Posterior cingulate gyrus (tissue), 11 donors: ENCODE results near the gene TLCD3A.
"Not testable (repeated sequence)": the region's sequence is repeated elsewhere in the genome, so short reads cannot be mapped to it uniquely, and the experiment has no call there.

Experiments used
- DNase-seq, 10 donors: peaks; one replicate each; pipeline versions ENCODE4 v3.0.0 to v3.0.0-alpha.2; 2020 to 2021; ENCODE audit warnings: mixed read lengths in 3 of 10
- intact Hi-C: fragments of 100-400 bp; cut with DNase I; formaldehyde crosslinking; loops from one replicate; pipeline ENCODE4 v1.15.1; 2023

Gene TLCD3A

GRCh38 chr17:746783-747629, 14.6 kb downstream of the TLCD3A start:
- DNase-seq, result peak in 1 of 10 donors; percentile 63
- intact Hi-C loops, result no loop called here

DNA sequence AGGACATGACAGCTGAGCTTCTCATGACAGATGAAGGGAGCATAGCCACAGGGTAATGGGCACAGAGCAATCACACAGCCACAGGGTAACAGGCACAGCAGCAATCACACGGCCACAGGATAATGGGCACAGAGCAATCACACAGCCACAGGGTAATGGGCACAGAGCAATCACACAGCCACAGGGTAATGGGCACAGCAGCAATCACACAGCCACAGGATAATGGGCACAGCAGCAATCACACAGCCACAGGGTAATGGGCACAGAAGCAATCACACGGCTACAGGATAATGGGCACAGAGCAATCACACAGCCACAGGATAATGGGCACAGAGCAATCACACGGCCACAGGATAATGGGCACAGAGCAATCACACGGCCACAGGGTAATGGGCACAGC, 16.2 kb downstream of the TLCD3A start:
- DNase-seq, result peak in 1 of 10 donors; percentile 38
- intact Hi-C loops, result not testable (repeated sequence)

DNA sequence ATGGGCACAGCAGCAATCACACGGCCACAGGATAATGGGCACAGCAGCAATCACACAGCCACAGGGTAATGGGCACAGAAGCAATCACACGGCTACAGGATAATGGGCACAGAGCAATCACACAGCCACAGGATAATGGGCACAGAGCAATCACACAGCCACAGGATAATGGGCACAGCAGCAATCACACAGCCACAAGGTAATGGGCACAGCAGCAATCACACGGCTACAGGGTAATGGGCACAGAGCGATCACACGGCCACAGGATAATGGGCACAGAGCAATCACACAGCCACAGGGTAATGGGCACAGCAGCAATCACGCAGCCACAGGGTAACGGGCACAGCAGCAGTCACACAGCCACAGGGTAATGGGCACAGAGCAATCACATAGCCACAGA, 17.0 kb downstream of the TLCD3A start:
- DNase-seq, result peak in 1 of 10 donors; percentile 22
- intact Hi-C loops, result not testable (repeated sequence)

DNA sequence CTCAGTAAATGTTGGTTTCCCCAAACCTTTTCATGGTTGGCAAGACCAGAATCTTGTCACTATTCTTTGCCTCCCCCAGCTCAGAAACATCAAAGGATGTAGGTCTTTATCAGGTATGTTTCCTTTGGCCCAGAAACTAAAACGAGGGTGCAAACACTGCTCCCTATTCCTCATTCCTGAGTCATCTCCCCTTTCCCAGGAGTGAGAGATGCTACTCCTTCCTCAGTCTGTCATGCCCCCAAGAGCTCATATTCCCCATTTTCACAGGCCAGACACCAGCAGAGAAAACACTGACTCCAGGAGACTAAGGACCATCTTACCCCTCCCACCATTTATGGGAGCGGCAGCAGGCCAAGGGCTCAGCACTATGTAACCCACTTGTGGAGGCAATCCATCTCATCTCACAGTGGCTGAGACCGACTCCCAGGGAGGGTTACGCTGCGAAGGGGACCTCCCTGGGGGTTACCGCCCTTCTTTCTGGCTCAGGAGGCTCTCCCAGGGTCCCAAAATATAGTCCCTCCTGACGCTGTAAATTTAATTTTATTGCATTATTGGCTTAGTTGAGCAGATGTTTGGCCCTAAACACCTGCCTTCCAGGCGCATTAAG, 18.1 kb downstream of the TLCD3A start:
- peak in 1 of 10 donors; percentile 4 for DNase-seq
- intact Hi-C loops, result no loop called here

- DNase-seq, result peak in 1 of 10 donors; percentile 72
- intact Hi-C loops, result no loop called here
These were observed 19.0 kb downstream of the TLCD3A start for GRCh38 chr17:751269-752001.

- peak; percentile 86 to 99 (median 90) for DNase-seq
- intact Hi-C loops, result no loop called here
These were observed 19.7 kb downstream of the TLCD3A start, which contains the start of gene GEMIN4 for GRCh38 chr17:752002-752619. TSS of gene GEMIN4 (minus strand) at chr17:752264. CDS start at chr17:752142, 122 bp downstream.

DNA sequence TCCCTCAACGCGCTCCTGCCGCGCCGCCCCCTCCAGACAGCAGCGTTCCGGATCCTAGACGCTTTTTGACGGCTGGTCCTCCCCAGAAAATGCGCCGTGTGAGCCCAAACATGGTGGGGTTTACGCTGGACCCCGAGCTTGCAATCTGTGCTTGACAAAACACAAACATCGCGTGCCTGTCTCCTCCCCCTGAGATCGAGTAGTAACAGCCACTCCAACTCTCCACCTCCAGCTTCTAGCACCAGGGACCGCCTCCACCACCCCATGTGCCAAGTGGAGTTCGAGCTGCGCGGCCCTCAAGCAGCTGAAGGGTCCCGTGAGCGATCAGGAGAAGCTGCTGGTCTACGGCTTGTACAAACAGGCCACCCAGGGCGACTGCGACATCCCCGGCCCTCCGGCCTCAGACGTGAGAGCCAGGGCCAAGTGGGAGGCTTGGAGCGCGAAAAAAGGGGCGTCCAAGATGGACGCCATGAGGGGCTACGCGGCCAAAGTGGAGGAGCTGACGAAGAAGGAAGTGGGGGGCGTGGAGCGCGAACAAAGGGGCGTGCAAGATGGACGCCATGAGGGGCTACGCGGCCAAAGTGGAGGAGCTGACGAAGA, 20.3 kb downstream of the TLCD3A start:
- peak in 6 of 10 donors; percentile 13 to 91 (median 38) for DNase-seq
- intact Hi-C loops, result no loop called here

DNA sequence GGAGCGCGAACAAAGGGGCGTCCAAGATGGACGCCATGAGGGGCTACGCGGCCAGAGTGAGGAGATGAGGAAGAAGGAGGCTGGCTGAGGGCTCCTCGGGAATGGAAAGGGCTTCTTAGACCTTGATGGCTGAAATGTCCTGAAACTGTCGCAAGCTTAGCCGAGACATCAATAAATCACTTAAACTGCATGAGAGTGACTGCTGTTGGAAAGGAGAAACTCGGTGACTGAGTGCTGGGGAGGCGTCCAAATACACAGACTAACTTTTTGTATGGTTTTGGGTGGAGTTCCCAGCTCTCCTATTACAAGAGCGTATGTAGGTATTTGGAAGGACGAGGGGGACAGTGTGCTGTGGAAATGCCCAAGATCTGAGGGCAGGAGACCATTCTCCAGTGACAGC, 21.0 kb downstream of the TLCD3A start:
- intact Hi-C loops, result no loop called here
- no peak for DNase-seq

DNA sequence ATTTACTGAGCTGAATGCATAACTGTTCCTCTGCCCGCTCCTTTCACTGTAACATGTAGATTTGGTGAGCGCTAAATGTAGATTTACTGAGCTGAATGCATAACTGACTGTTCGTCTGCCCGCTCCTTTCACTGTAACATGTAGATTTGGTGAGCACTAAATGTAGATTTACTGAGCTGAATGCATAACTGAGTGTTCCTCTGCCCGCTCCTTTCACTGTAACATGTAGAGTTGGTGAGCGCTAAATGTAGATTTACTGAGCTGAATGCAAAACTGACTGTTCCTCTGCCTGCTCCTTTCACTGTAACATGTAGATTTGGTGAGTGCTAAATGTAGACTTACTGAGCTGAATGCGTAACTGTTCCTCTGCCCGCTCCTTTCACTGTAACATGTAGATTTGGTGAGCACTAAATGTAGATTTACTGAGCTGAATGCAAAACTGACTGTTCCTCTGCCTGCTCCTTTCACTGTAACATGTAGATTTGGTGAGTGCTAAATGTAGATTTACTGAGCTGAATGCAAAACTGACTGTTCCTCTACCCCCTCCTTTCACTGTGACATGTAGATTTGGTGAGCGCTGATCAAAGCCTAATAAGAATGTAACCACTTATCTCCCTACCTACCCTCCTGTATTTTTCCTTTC, 23.0 kb downstream of the TLCD3A start:
- DNase-seq, intact Hi-C loops: not testable (repeated sequence)

- DNase-seq, intact Hi-C loops: not testable (repeated sequence)
These were observed 23.7 kb downstream of the TLCD3A start for GRCh38 chr17:756010-756567.

DNA sequence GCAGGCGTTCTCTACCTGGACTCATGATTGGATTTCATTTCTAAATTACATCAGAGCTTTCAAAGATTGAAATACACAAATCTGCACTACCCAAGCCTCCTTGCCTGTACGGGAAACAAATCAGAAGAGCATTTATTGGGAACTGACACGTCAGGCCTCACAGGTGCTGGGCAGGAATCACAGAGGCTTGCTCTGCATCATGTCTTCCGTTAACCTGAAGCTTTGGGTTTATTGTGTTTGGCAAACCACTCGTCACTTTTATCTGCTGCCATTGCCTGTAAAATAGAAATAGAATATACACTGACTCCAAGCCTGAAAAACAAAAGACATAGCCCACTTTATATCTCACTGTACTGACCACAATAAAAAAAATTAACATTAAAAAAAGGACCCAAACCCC, 27.6 kb downstream of the TLCD3A start:
- DNase-seq, result peak in 1 of 10 donors; percentile 1
- intact Hi-C loops, result no loop called here

GRCh38 chr17:760371-760770, 28.0 kb downstream of the TLCD3A start:
- peak in 1 of 10 donors; percentile 44 for DNase-seq

DNA sequence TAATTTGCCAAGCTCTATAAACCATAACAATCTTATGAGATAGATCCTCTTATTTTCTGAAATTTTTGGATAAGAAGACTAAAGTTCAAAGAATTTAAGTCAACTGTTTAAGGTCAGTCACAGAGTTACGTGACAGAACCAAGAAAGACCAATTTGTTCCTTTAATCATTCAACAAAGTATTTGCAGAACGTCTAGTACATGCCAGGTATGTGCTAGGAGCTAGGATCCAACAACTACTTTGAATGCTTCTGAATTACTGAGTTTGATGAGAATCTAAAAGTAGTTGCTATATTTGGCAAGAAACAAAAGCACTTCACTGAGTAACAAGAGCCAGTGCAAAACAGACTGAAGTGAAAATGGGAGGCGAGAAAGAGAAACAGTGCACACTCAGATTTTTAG, 34.7 kb downstream of the TLCD3A start:
- DNase-seq, result no peak
- intact Hi-C loops, result no loop called here

More at GRCh38 chr17:760371-760770, 28.0 kb downstream of the TLCD3A start:
- intact Hi-C loops, result no loop called here

GRCh38 chr17:773016-773415, 40.6 kb downstream of the TLCD3A start:
- intact Hi-C loops, result no loop called here
- no peak for DNase-seq

DNA sequence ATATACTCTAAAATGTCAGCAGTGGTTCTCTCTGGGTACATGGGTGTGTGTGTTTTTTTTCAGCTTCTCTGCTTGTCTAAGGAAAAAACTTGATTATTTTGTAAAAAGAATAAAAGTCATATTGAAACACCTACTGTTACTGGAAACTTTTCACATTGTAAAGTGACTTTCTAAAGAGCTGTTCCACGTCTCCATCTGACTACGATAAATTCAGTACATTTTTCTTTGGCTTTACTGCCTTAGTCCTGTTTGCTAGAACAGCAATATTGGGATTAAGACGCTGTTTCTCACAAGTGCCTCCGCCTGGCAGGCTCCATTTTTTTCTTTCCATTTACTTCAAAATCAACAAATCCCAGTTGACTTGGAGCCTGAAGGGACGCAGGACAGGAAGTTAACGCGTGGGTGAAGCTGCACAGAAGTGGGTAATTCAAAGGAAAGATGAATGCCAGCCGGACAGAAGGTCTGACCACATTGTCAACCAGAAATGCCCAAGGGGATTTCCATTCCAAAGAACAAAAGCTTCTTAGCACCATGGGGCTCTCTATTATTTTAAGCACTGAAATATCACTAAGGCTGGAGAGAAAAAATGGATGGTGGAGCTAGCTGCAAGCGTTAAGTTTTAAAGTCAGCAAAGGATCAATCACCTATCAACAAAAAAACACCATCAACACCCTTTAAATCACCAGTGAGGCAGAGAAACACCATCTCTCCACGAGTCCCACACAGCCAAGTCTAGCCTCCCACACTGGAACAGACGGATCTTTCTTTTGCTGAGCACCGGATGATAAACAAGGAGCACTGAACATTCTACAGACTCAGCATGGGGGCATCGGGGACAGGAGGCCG, 41.3 kb downstream of the TLCD3A start:
- intact Hi-C loops, result no loop called here
- peak in 1 of 10 donors; percentile 28 for DNase-seq

DNA sequence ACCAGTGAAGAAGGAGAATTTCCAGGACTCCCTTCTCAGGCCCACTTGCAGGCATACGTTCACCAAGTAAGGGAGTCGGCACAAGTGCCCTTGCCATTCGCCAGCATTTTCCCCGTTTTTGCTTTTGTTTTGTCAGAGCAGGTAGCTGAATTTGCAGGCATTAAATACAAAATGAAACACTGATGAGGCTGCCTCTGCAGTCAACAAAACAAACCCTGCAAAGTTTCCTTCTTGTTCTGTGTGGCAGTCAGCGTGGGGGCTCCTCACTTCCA, 41.9 kb downstream of the TLCD3A start:
- DNase-seq, result no peak
- intact Hi-C loops, result no loop called here

- intact Hi-C loops, result no loop called here
- peak in 1 of 10 donors; percentile 47 for DNase-seq
These were observed 45.7 kb downstream of the TLCD3A start for GRCh38 chr17:778096-778495.

- intact Hi-C loops, result no loop called here
- DNase-seq, result peak; percentile 87 to 99 (median 93)
These were observed 49.7 kb downstream of the TLCD3A start, which contains the start of the genes GLOD4 and MRM3 for GRCh38 chr17:781805-782731. TSS of gene GLOD4 (minus strand) at chr17:782280. CDS start at chr17:782255, 25 bp downstream. TSS of gene MRM3 (plus strand) at chr17:782353. CDS start at chr17:782379, 26 bp downstream.
